Common myeloid progenitor, CD34-positive (primary cell): Measurements from ENCODE around the gene KIAA1549. TPM values are rescaled to one million over a fixed set of nuclear protein-coding genes. Genes with fewer than 3 reads are reported as not detected.
"Not testable (repeated sequence)": the region's sequence is repeated elsewhere in the genome, so short reads cannot be mapped to it uniquely, and the experiment has no call there.

Experiments used
- CTCF ChIA-PET: fragments of 350-600 bp; sonication (Branson Sonifier 250); formaldehyde crosslinking; loops from one replicate; lab custom pipeline; 2021; ENCODE audit warnings: antibody characterized with exemption; lab: Charles Lee
- POLR2A ChIA-PET: fragments of 350-600 bp; sonication (Branson Sonifier 250); formaldehyde crosslinking; loops from one replicate; lab custom pipeline; 2021; ENCODE audit warnings: antibody characterized with exemption; lab: Charles Lee
- DNase-seq, 3 donors: peaks; one replicate each; pipeline versions ENCODE4 v3.0.0 to v3.0.0-alpha.2; 2013
- H3K27ac ChIP-seq, 2 experiments: 1 replicate in 1 of 2; 2 replicates in 1 of 2; pipeline ENCODE4 v1.7.0; 2013; ENCODE audit warnings: inconsistent platforms in 2 of 2, low read length in 2 of 2, mild to moderate bottlenecking in 2 of 2, low read depth in 1 of 2, moderate library complexity in 1 of 2; ENCODE audit not compliant: severe bottlenecking in 2 of 2, insufficient read depth in 1 of 2, poor library complexity in 1 of 2
- H3K27me3 ChIP-seq, 5 experiments: replicated peaks in 2 of 5; 1 replicate in 3 of 5; 2 replicates in 2 of 5; pipeline versions ENCODE4 v1.6.1 to v1.7.0; 2013; ENCODE audit warnings: low read length in 4 of 5, mild to moderate bottlenecking in 2 of 5, moderate library complexity in 2 of 5, inconsistent platforms in 1 of 5; ENCODE audit not compliant: insufficient read depth in 5 of 5, control insufficient read depth in 4 of 5
- H3K36me3 ChIP-seq, 4 experiments: 1 replicate in 2 of 4; 2 replicates in 2 of 4; pipeline versions ENCODE4 v1.6.1 to v1.7.0; 2013; ENCODE audit warnings: low read length in 3 of 4, control low read depth in 1 of 4, mild to moderate bottlenecking in 1 of 4; ENCODE audit not compliant: control insufficient read depth in 4 of 4, insufficient read depth in 4 of 4
- H3K4me1 ChIP-seq, 4 experiments: 1 replicate in 3 of 4; 2 replicates in 1 of 4; pipeline versions ENCODE4 v1.6.1 to v1.7.1; 2013; ENCODE audit warnings: low read length in 3 of 4, mild to moderate bottlenecking in 3 of 4, control low read depth in 1 of 4, inconsistent platforms in 1 of 4, moderate library complexity in 1 of 4; ENCODE audit not compliant: control insufficient read depth in 4 of 4, insufficient read depth in 4 of 4; ENCODE audit errors: control extremely low read depth in 1 of 4
- H3K4me3 ChIP-seq, 7 experiments: 1 replicate in 4 of 7; 2 replicates in 3 of 7; pipeline versions ENCODE4 v1.5.1 to v1.7.0; 2013; ENCODE audit warnings: mild to moderate bottlenecking in 7 of 7, low read length in 6 of 7, moderate library complexity in 6 of 7, inconsistent platforms in 2 of 7, low read depth in 2 of 7, control low read depth in 1 of 7; ENCODE audit not compliant: insufficient read depth in 4 of 7, control insufficient read depth in 1 of 7; ENCODE audit errors: extremely low read depth in 1 of 7
- H3K9me3 ChIP-seq, 5 experiments: 1 replicate in 4 of 5; 2 replicates in 1 of 5; pipeline versions ENCODE4 v1.6.1 to v1.7.1; 2013; ENCODE audit warnings: low read length in 4 of 5, mild to moderate bottlenecking in 2 of 5, inconsistent platforms in 1 of 5, low read depth in 1 of 5, moderate library complexity in 1 of 5; ENCODE audit not compliant: control insufficient read depth in 4 of 5, insufficient read depth in 2 of 5; ENCODE audit errors: control extremely low read depth in 1 of 5
- WGBS: methylation state at CpG from one replicate; pipeline ENCODE4 v1.1.5; 2013; ENCODE audit not compliant: insufficient coverage; 5-methylcytosine and 5-hydroxymethylcytosine counted together
- polyA plus RNA-seq: library from polyadenylated mRNA; unstranded; fragments of 120-200 nt; gene quantifications from one replicate; pipeline ENCODE4 v1.2.1, GENCODE V29; 2013

KIAA1549 gene
- 5.9 TPM for polyA plus RNA-seq

- WGBS: under 1% methylated on average over 81 of the region's 105 CpGs
- POLR2A ChIA-PET: interaction anchor here (0.6 kb wide), 1 partner anchor 9 kb away, joined by 4 read pairs; no protein-coding TSS in a partner anchor
Measured at GRCh38 chr7:138981332-138982203, at the start of gene KIAA1549. KIAA1549 (minus strand) TSS chr7:138981389; CDS start chr7:138981269, 120 bp downstream.

GRCh38 chr7:139029353-139029752, 48.2 kb upstream of the KIAA1549 start:
- H3K9me3 ChIP-seq: no peaks in the 10 kb centered on the region
- WGBS: 91% methylated on average over 3 of the region's 3 CpGs
- H3K36me3 ChIP-seq: peaks cover 23 to 69% (median 52%) of the 10 kb centered on the region in 4 experiments
- H3K27ac ChIP-seq: no peak overlapping the region
- no peak overlapping the region for H3K4me3 ChIP-seq
- H3K4me1 ChIP-seq: peaks cover 0 to 8% (median 4%) of the 10 kb centered on the region in 4 experiments
- no peak for DNase-seq
- no peaks in the 10 kb centered on the region for H3K27me3 ChIP-seq
- ChIA-PET POLR2A (no interaction called here), CTCF (interaction anchor here (1.8 to 5.3 kb wide), 2 partner anchors 12 to 21 kb away, joined by 5 to 39 read pairs; no protein-coding TSS in a partner anchor)

More at GRCh38 chr7:138981332-138982203, at the start of gene KIAA1549:
- Histone ChIP-seq H3K4me3 (peak within 1 kb of the TSS; percentile 61 to 92 (median 76)), H3K27me3 (no peaks in the 10 kb centered on the region), H3K36me3 (no peaks in the 10 kb centered on the region), H3K27ac (peak within 1 kb of the TSS in 1 of 2 experiments; percentile 70), H3K9me3 (no peaks in the 10 kb centered on the region), H3K4me1 (peaks cover 5 to 22% (median 20%) of the 10 kb centered on the region in 4 experiments)
- CTCF ChIA-PET: interaction anchor here (0.8 to 2.4 kb wide), 5 partner anchors 34 to 95 kb away, joined by 3 to 10 read pairs (median 4); no protein-coding TSS in a partner anchor
- peak; percentile 74 to 90 (median 82) for DNase-seq

GRCh38 chr7:139026551-139026950, 45.4 kb upstream of the KIAA1549 start:
- H3K27me3 ChIP-seq: no peaks in the 10 kb centered on the region
- no peaks in the 10 kb centered on the region for H3K4me1 ChIP-seq
- POLR2A ChIA-PET: no interaction called here
- CTCF ChIA-PET: interaction anchor here (5.3 kb wide), 1 partner anchor 9 kb away, joined by 39 read pairs; no protein-coding TSS in a partner anchor
- DNase-seq: no peak
- 100% methylated on average over 5 of the region's 6 CpGs for WGBS
- no peak overlapping the region for H3K4me3 ChIP-seq
- no peaks in the 10 kb centered on the region for H3K9me3 ChIP-seq
- peaks cover 28 to 62% (median 46%) of the 10 kb centered on the region in 4 experiments for H3K36me3 ChIP-seq
- H3K27ac ChIP-seq: no peak overlapping the region

GRCh38 chr7:139025861-139026260, 44.7 kb upstream of the KIAA1549 start:
- POLR2A ChIA-PET, H3K4me1 ChIP-seq, H3K9me3 ChIP-seq, H3K27ac ChIP-seq, H3K4me3 ChIP-seq, H3K27me3 ChIP-seq, DNase-seq: not testable (repeated sequence)
- peaks cover 28 to 58% (median 43%) of the 10 kb centered on the region in 4 experiments for H3K36me3 ChIP-seq
- CTCF ChIA-PET: interaction anchor here (1.9 to 5.3 kb wide), 2 partner anchors 9 to 41 kb away, joined by 3 to 39 read pairs; no protein-coding TSS in a partner anchor
- WGBS: 100% methylated on average over 1 of the region's 5 CpGs

GRCh38 chr7:139023076-139023475, 41.9 kb upstream of the KIAA1549 start:
- peaks cover 14 to 39% (median 24%) of the 10 kb centered on the region in 4 experiments for H3K36me3 ChIP-seq
- no peak overlapping the region for H3K27ac ChIP-seq
- CTCF ChIA-PET: interaction anchor here (0.9 kb wide), 1 partner anchor 50 kb away, joined by 4 read pairs; no protein-coding TSS in a partner anchor
- POLR2A ChIA-PET: no interaction called here
- DNase-seq: no peak
- no peaks in the 10 kb centered on the region for H3K4me1 ChIP-seq
- WGBS: 100% methylated on average over 3 of the region's 5 CpGs
- H3K4me3 ChIP-seq: no peak overlapping the region
- H3K27me3 ChIP-seq: no peaks in the 10 kb centered on the region
- H3K9me3 ChIP-seq: no peaks in the 10 kb centered on the region

GRCh38 chr7:139022286-139022685, 41.1 kb upstream of the KIAA1549 start:
- Histone ChIP-seq H3K4me1 (no peaks in the 10 kb centered on the region), H3K9me3 (no peaks in the 10 kb centered on the region), H3K27ac (no peak overlapping the region), H3K27me3 (no peaks in the 10 kb centered on the region), H3K36me3 (peaks cover 12 to 37% (median 21%) of the 10 kb centered on the region in 4 experiments), H3K4me3 (no peak overlapping the region)
- ChIA-PET POLR2A (no interaction called here), CTCF (interaction anchor here (0.9 to 1.6 kb wide), 2 partner anchors 50 to 105 kb away, joined by 4 to 6 read pairs; no protein-coding TSS in a partner anchor)
- DNase-seq: no peak
- WGBS: 75% methylated on average over 2 of the region's 4 CpGs
